HepG2 (cell line): ENCODE results near the gene AP3D1. TPM values are rescaled to one million over a fixed set of nuclear protein-coding genes. Genes with fewer than 3 reads are reported as not detected.

ENCODE experiments used
- HNRNPK ChIP-seq: fragments of 200-400 bp; formaldehyde crosslinking; IDR thresholded peaks from 2 replicates; pipeline ENCODE4 v1.6.1; 2018; ENCODE audit warnings: low read length, low read depth, moderate library complexity, mild to moderate bottlenecking; ENCODE audit not compliant: poor library complexity, severe bottlenecking
- MAFF ChIP-seq: IDR thresholded peaks from 2 replicates; pipeline ENCODE4 v1.6.1; 2011; ENCODE audit warnings: low read depth, low read length, improper control_type of control experiment
- MTA3 ChIP-seq: sonication (generic); formaldehyde crosslinking; IDR thresholded peaks from 2 replicates; pipeline ENCODE4 v1.4.0; 2020; ENCODE audit warnings: missing genetic modification reagents
- MXI1 ChIP-seq: IDR thresholded peaks from 3 replicates; pipeline ENCODE4 v1.6.1; 2012; ENCODE audit warnings: low read depth, low read length, inconsistent platforms, borderline replicate concordance
- SSRP1 ChIP-seq: IDR thresholded peaks from 2 replicates; pipeline ENCODE4 v1.6.1; 2016; ENCODE audit warnings: control low read depth
- ZC3H13 ChIP-seq: sonication (generic); formaldehyde crosslinking; IDR thresholded peaks from 2 replicates; pipeline ENCODE4 v1.8.1; 2023; ENCODE audit warnings: mild to moderate bottlenecking, missing genetic modification reagents, moderate library complexity
- ZIK1 ChIP-seq: sonication (generic); formaldehyde crosslinking; IDR thresholded peaks from 2 replicates; pipeline ENCODE4 v1.5.0; 2020; ENCODE audit warnings: mild to moderate bottlenecking, low read depth, missing genetic modification reagents, borderline replicate concordance
- ZNF34 ChIP-seq: sonication (generic); formaldehyde crosslinking; IDR thresholded peaks from 2 replicates; pipeline ENCODE4 v1.4.0; 2020; ENCODE audit warnings: mild to moderate bottlenecking, missing genetic modification reagents, borderline replicate concordance
- ZNF619 ChIP-seq: sonication (generic); formaldehyde crosslinking; IDR thresholded peaks from 2 replicates; pipeline ENCODE4 v1.4.0; 2020; ENCODE audit warnings: mild to moderate bottlenecking, missing genetic modification reagents
- ZNF883 ChIP-seq: sonication (generic); formaldehyde crosslinking; IDR thresholded peaks from 2 replicates; pipeline ENCODE4 v1.5.1; 2020; ENCODE audit warnings: mild to moderate bottlenecking, missing genetic modification reagents; ENCODE audit errors: not compliant biosample characterization
- ZSCAN29 ChIP-seq: sonication (generic); formaldehyde crosslinking; conservative IDR thresholded peaks from 2 replicates; pipeline ENCODE4 v1.4.0; 2020; ENCODE audit warnings: mild to moderate bottlenecking, missing genetic modification reagents
- polyA plus RNA-seq, 8 experiments: library from polyadenylated mRNA; depleted of rRNA in 3 of 8; stranded (reverse) in 7 of 8; unstranded in 1 of 8; fragments of >200 nt; fragmentation: Illumina TruSeq in 4 of 8; extraction: Trizol in 4 of 8; gene quantifications; 2 replicates each; pipeline versions ENCODE4 v1.2.1 to v1.2.3, GENCODE V29; 2011 to 2016; ENCODE audit warnings: low read depth in 4 of 8, missing spikeins in 1 of 8, mixed read lengths in 1 of 8; ENCODE audit not compliant: insufficient read depth in 1 of 8
- total RNA-seq, 5 experiments: library from RNA; depleted of rRNA; stranded (reverse); fragments of >200 nt; fragmentation: Illumina TruSeq; extraction: Trizol; gene quantifications; 2 replicates each; pipeline ENCODE4 v1.2.3, GENCODE V29; 2016; ENCODE audit warnings: low read depth in 1 of 5
- TF ChIP-seq, protein P1 (sequence below): IDR thresholded peaks from 2 replicates; pipeline ENCODE4 v1.6.1; 2012; ENCODE audit warnings: low read depth, low read length, improper control_type of control experiment
- TF ChIP-seq, protein P2 (sequence below): sonication (generic); formaldehyde crosslinking; IDR thresholded peaks from 2 replicates; pipeline ENCODE4 v1.4.0; 2020; ENCODE audit warnings: mild to moderate bottlenecking, missing genetic modification reagents, borderline replicate concordance
- TF ChIP-seq, protein P3 (sequence below): sonication (generic); formaldehyde crosslinking; IDR thresholded peaks from 2 replicates; pipeline ENCODE4 v1.8.0; 2023; ENCODE audit warnings: mild to moderate bottlenecking, missing genetic modification reagents

Gene AP3D1
- total and polyA plus RNA-seq, 2 of the 13 experiments (the other 11 are each of a cell fraction or from before 2014, with no cell fraction given) = 68.0 to 82.6 TPM

DNA sequence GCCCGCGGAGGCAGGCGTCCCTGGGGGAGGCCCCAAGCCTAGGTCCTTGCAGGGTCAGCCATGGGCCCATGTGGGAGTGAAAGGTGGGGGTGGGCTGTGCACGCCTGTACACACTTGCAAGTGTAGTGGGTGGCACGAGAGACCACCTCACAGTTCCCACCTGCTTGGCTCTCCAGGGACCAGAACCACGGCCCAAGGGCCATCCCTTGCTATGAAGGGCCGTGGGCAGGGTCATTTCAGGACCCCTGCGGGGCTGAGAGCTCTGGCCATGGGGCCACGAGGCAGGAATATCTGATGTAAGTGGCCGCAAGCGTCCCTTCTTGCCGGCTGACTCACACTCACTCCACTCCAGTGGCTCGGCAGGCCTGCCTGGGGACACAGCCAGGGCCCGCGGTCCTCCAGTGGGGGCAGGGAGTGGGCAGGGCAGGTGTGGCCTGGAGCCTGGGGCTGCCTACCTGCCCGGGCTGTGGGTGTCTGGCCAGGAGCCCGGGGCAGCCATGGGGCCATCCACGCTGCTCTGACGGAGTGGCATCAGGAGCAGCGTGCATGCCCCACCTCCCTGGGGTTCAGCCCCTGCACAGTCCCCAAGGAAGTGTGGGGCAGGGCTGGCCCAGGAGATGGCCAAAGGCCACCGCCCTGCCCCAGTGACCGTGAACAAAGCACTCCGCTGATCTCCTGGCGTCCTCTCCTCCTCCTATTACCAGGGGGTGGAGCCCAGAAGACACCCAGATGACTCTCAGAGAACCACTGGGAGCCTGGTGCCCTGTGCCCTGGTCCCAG is 91.8 kb downstream of the AP3D1 start (continued):
- TF ChIP-seq ZC3H13 (CRISPR knock-in tag) (no peak), ZIK1 (CRISPR knock-in tag) (peak; percentile 95), SSRP1 (no peak; the same call in 1 of the 2 replicates), ZNF619 (0 out of 2 replicates have a peak, but pooled peaks have one; percentile 19), HNRNPK (peak; percentile 28), ZNF34 (CRISPR knock-in tag) (peak; percentile 69; the same call in 1 of the 2 replicates), ZSCAN29 (CRISPR knock-in tag) (no peak), MTA3 (CRISPR knock-in tag) (no peak), ZNF883 (CRISPR knock-in tag) (no peak), MXI1 (peak; percentile 62; the same call in 1 of the 3 replicates), MAFF (no peak)
- TF ChIP-seq, protein P1, sequence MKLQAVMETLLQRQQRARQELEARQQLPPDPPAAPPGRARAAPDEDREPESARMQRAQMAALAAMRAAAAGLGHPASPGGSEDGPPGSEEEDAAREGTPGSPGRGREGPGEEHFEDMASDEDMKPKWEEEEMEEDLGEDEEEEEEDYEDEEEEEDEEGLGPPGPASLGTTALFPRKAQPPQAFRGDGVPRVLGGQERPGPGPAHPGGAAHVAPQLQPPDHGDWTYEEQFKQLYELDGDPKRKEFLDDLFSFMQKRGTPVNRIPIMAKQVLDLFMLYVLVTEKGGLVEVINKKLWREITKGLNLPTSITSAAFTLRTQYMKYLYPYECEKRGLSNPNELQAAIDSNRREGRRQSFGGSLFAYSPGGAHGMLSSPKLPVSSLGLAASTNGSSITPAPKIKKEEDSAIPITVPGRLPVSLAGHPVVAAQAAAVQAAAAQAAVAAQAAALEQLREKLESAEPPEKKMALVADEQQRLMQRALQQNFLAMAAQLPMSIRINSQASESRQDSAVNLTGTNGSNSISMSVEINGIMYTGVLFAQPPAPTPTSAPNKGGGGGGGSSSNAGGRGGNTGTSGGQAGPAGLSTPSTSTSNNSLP = no peak
- TF ChIP-seq, protein P2, sequence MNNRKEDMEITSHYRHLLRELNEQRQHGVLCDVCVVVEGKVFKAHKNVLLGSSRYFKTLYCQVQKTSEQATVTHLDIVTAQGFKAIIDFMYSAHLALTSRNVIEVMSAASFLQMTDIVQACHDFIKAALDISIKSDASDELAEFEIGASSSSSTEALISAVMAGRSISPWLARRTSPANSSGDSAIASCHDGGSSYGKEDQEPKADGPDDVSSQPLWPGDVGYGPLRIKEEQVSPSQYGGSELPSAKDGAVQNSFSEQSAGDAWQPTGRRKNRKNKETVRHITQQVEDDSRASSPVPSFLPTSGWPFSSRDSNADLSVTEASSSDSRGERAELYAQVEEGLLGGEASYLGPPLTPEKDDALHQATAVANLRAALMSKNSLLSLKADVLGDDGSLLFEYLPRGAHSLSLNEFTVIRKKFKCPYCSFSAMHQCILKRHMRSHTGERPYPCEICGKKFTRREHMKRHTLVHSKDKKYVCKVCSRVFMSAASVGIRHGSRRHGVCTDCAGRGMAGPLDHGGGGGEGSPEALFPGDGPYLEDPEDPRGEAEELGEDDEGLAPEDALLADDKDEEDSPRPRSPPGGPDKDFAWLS = peak; percentile 94
- TF ChIP-seq, protein P3, sequence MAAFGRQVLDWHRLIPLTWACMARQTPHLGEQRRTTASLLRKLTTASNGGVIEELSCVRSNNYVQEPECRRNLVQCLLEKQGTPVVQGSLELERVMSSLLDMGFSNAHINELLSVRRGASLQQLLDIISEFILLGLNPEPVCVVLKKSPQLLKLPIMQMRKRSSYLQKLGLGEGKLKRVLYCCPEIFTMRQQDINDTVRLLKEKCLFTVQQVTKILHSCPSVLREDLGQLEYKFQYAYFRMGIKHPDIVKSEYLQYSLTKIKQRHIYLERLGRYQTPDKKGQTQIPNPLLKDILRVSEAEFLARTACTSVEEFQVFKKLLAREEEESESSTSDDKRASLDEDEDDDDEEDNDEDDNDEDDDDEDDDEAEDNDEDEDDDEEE (CRISPR knock-in tag) = 0 out of 2 replicates have a peak, but pooled peaks have one; percentile 31
